ENCODE data around the gene MFSD12. TPM values are rescaled to one million over a fixed set of nuclear protein-coding genes. Genes with fewer than 3 reads are reported as not detected.

The MFSD12 gene
- total and polyA plus RNA-seq, 2 of the 8 experiments (the other 6 are each of a cell fraction or from before 2014, with no cell fraction given), result 59.6 to 71.3 TPM

- TF ChIP-seq CBX8 (IDR thresholded peaks at IDR 0.05; ENCODE audit: borderline replicate concordance, low read depth, low read length) (no peak), MAX (IDR thresholded peaks at IDR 0.05) (no peak), TAF7 (optimal IDR thresholded peaks at IDR 0.05; ENCODE audit: borderline replicate concordance, low read depth, low read length) (no peak), POU5F1 (IDR thresholded peaks at IDR 0.05; ENCODE audit: low read depth, low read length) (peak; percentile 64; the same call in 1 of the 2 replicates), SP2 (IDR thresholded peaks at IDR 0.05; ENCODE audit: low read length) (no peak), YY1 (IDR thresholded peaks at IDR 0.05; ENCODE audit: low read depth, low read length) (0 out of 2 replicates have a peak, but pooled peaks have one; percentile 8), RAD21 (IDR thresholded peaks at IDR 0.05 in 1 of 2, conservative IDR thresholded peaks at IDR 0.05 in 1 of 2; ENCODE audit: low read depth in 2 of 2, low read length in 2 of 2) (no peak), CREB1 (IDR thresholded peaks at IDR 0.05) (no peak), NRF1 (IDR thresholded peaks at IDR 0.05; ENCODE audit: low read depth, low read length) (no peak), SP1 (IDR thresholded peaks at IDR 0.05; ENCODE audit: low read depth, low read length) (peak; percentile 27; the same call in 1 of the 2 replicates)
Observed at GRCh38 chr19:3518255-3518654, 39.1 kb downstream of the MFSD12 start (continued).

All from H1 (cell line).